Measurements from ENCODE around the gene XRCC3.
"Not testable (repeated sequence)": the region's sequence is repeated elsewhere in the genome, so short reads cannot be mapped to it uniquely, and the experiment has no call there.

The XRCC3 gene

DNA sequence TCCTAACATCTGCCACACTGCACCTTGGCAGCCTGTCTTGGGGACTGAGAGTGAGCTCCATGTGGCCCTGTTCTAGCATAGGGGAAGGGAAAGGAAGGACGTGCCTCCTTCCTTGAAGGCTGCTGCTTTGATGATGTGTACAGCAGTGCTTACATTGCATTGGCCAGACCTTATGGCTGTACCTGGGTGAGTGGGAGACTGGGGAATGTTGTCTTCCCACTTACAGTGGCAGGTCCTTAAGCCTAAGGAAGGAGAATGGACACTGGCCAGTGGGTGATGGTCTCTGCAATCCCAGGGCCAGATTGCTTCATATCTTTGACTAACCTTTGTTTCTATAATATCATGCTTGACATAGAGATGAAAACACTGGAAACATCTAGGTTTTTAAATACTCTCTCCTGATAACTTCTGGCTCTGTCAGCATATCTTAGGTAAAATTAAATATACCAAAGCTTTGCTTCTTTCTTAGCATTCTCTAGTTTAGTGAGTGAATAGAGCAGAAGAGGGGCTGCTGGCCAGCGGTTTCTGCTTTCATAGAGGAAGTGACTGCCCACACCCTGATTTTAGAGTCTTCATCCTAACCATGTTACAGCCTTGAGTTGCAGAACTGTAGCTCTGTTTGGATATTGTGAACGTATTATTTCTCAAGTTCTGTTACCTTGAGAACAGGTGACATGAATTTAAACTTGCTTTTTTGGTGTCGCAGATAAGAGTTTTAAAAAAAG, 59.1 kb downstream of the XRCC3 start:
- DNase-seq: no peak
- Histone ChIP-seq H2BK5ac (ENCODE audit: low read length) (no peak overlapping the region), H3K36me3 (ENCODE audit: control insufficient read depth, insufficient read depth, low read length) (peaks cover 16% of the 10 kb centered on the region), H3K4me2 (ENCODE audit: low read length) (no peak overlapping the region), H4K8ac (ENCODE audit: low read depth, low read length) (no peak overlapping the region), H3K27me3 (ENCODE audit: insufficient read depth, low read length, poor library complexity) (no peaks in the 10 kb centered on the region), H3K79me2 (ENCODE audit: control insufficient read depth, insufficient read depth, low read length) (peaks cover 27% of the 10 kb centered on the region), H3K79me1 (ENCODE audit: low read length) (peaks cover 26% of the 10 kb centered on the region), H2AK5ac (ENCODE audit: low read length) (no peak overlapping the region), H2BK15ac (replicated peaks; ENCODE audit: low read depth) (no peak overlapping the region), H2BK120ac (ENCODE audit: low read depth, low read length) (no peak overlapping the region), H3K4me3 (ENCODE audit: low read length) (no peak overlapping the region), H3K56ac (ENCODE audit: low read length) (peak overlapping the region; percentile 25), H3K27ac (ENCODE audit: low read depth, low read length) (peak overlapping the region; percentile 37), H3K18ac (ENCODE audit: low read length) (no peak overlapping the region), H3K9ac (ENCODE audit: low read length) (no peak overlapping the region), H3K4ac (ENCODE audit: low read depth, low read length) (no peak overlapping the region), H3K4me1 (ENCODE audit: control insufficient read depth, low read depth, low read length) (no peaks in the 10 kb centered on the region), H4K5ac (ENCODE audit: low read length) (no peak overlapping the region), H3K23ac (ENCODE audit: low read length) (no peak overlapping the region)
- WGBS (ENCODE audit: extremely low coverage, insufficient coverage, low lambda C conversion rate): no CpG with 5 or more reads among the region's 4 CpGs

DNA sequence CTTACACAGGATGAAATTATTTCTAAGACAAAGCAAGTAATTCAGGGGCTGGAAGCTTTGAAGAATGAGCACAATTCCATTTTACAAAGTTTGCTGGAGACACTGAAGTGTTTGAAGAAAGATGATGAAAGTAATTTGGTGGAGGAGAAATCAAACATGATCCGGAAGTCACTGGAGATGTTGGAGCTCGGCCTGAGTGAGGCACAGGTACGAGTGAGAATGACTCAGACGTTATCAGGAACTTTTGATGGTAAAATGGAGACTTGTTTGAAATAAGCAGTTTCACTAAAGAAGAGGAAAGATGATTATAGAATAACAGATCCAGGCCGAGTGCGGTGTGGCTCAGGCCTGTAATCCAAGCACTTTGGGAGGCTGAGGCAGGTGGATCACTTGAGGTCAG, 60.6 kb downstream of the XRCC3 start:
- Histone ChIP-seq H3K56ac (ENCODE audit: low read length) (no peak overlapping the region), H3K4me2 (ENCODE audit: low read length) (no peak overlapping the region), H3K9ac (ENCODE audit: low read length) (no peak overlapping the region), H2BK15ac (replicated peaks; ENCODE audit: low read depth) (no peak overlapping the region), H4K8ac (ENCODE audit: low read depth, low read length) (no peak overlapping the region), H4K5ac (ENCODE audit: low read length) (no peak overlapping the region), H2BK120ac (ENCODE audit: low read depth, low read length) (no peak overlapping the region), H2AK5ac (ENCODE audit: low read length) (no peak overlapping the region), H3K4me1 (ENCODE audit: control insufficient read depth, low read depth, low read length) (no peaks in the 10 kb centered on the region), H3K4ac (ENCODE audit: low read depth, low read length) (no peak overlapping the region), H3K4me3 (ENCODE audit: low read length) (no peak overlapping the region), H3K27ac (ENCODE audit: low read depth, low read length) (no peak overlapping the region), H3K18ac (ENCODE audit: low read length) (no peak overlapping the region), H3K79me1 (ENCODE audit: low read length) (peaks cover 25% of the 10 kb centered on the region), H3K36me3 (ENCODE audit: control insufficient read depth, insufficient read depth, low read length) (peaks cover 12% of the 10 kb centered on the region), H2BK5ac (ENCODE audit: low read length) (no peak overlapping the region), H3K79me2 (ENCODE audit: control insufficient read depth, insufficient read depth, low read length) (peaks cover 30% of the 10 kb centered on the region), H3K23ac (ENCODE audit: low read length) (no peak overlapping the region), H3K27me3 (ENCODE audit: insufficient read depth, low read length, poor library complexity) (no peaks in the 10 kb centered on the region)
- WGBS (ENCODE audit: extremely low coverage, insufficient coverage, low lambda C conversion rate): no CpG with 5 or more reads among the region's 6 CpGs
- no peak for DNase-seq

DNA sequence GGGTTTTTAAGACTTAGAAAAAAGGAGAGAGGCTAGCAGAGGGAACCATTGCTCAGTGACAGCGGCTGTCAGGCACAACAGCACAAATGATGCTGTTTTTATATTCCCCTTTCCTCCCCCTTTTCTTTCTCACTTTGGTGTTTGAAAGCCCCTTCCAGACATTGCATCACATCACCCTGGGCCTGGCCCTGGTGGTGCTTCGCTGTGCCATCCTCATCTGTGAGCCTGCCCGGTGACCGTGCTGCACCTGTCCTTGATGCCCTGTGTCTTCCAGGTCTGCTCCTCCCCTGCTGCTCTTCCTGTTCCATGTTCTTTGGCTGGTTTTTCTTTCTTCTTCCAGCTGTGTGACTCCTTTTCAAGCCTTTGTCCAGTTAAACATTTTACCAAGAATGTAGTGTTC, 61.4 kb downstream of the XRCC3 start:
- Histone ChIP-seq H3K79me1 (ENCODE audit: low read length) (peaks cover 27% of the 10 kb centered on the region), H3K9ac (ENCODE audit: low read length) (no peak overlapping the region), H3K18ac (ENCODE audit: low read length) (no peak overlapping the region), H2BK5ac (ENCODE audit: low read length) (no peak overlapping the region), H3K36me3 (ENCODE audit: control insufficient read depth, insufficient read depth, low read length) (peaks cover 12% of the 10 kb centered on the region), H2BK120ac (ENCODE audit: low read depth, low read length) (no peak overlapping the region), H3K4me3 (ENCODE audit: low read length) (no peak overlapping the region), H3K27ac (ENCODE audit: low read depth, low read length) (no peak overlapping the region), H3K79me2 (ENCODE audit: control insufficient read depth, insufficient read depth, low read length) (peaks cover 33% of the 10 kb centered on the region), H2BK15ac (replicated peaks; ENCODE audit: low read depth) (no peak overlapping the region), H3K4me1 (ENCODE audit: control insufficient read depth, low read depth, low read length) (no peaks in the 10 kb centered on the region), H2AK5ac (ENCODE audit: low read length) (no peak overlapping the region), H3K4ac (ENCODE audit: low read depth, low read length) (no peak overlapping the region), H3K56ac (ENCODE audit: low read length) (no peak overlapping the region), H3K27me3 (ENCODE audit: insufficient read depth, low read length, poor library complexity) (no peaks in the 10 kb centered on the region), H4K8ac (ENCODE audit: low read depth, low read length) (no peak overlapping the region), H3K4me2 (ENCODE audit: low read length) (no peak overlapping the region), H3K23ac (ENCODE audit: low read length) (no peak overlapping the region), H4K5ac (ENCODE audit: low read length) (no peak overlapping the region)
- no peak for DNase-seq
- no CpG with 5 or more reads among the region's 4 CpGs for WGBS (ENCODE audit: extremely low coverage, insufficient coverage, low lambda C conversion rate)

DNA sequence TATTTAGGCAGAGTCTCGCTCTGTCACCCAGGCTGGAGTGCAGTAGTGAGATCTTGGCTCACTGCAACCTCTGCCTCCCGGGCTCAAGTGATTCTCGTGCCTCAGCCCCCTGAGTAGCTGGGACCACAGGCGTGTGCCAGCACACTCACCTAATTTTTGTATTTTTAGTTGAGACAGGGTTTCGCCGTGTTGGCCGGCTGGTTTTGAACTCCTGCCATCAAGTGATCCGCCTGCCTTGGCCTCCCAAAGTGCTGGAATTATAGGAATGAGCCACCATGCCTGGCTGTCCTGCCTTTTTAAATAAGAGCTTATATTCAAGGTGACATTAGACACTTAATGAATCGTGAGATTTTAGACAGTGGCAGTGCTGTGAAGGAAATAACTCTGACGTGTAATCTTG, 61.9 kb downstream of the XRCC3 start:
- H4K8ac ChIP-seq (ENCODE audit: low read depth, low read length); H4K5ac ChIP-seq (ENCODE audit: low read length); H3K18ac ChIP-seq (ENCODE audit: low read length); DNase-seq; H3K4me3 ChIP-seq (ENCODE audit: low read length); H2BK120ac ChIP-seq (ENCODE audit: low read depth, low read length); H2AK5ac ChIP-seq (ENCODE audit: low read length); H3K4ac ChIP-seq (ENCODE audit: low read depth, low read length); H3K27ac ChIP-seq (ENCODE audit: low read depth, low read length); H3K4me1 ChIP-seq (ENCODE audit: control insufficient read depth, low read depth, low read length); H3K4me2 ChIP-seq (ENCODE audit: low read length); H3K9ac ChIP-seq (ENCODE audit: low read length); H3K23ac ChIP-seq (ENCODE audit: low read length); H3K56ac ChIP-seq (ENCODE audit: low read length); H2BK15ac ChIP-seq (replicated peaks; ENCODE audit: low read depth); H2BK5ac ChIP-seq (ENCODE audit: low read length); H3K27me3 ChIP-seq (ENCODE audit: insufficient read depth, low read length, poor library complexity): not testable (repeated sequence)
- H3K79me2 ChIP-seq (ENCODE audit: control insufficient read depth, insufficient read depth, low read length): peaks cover 37% of the 10 kb centered on the region
- no CpG with 5 or more reads among the region's 10 CpGs for WGBS (ENCODE audit: extremely low coverage, insufficient coverage, low lambda C conversion rate)
- peaks cover 12% of the 10 kb centered on the region for H3K36me3 ChIP-seq (ENCODE audit: control insufficient read depth, insufficient read depth, low read length)
- peaks cover 27% of the 10 kb centered on the region for H3K79me1 ChIP-seq (ENCODE audit: low read length)

DNA sequence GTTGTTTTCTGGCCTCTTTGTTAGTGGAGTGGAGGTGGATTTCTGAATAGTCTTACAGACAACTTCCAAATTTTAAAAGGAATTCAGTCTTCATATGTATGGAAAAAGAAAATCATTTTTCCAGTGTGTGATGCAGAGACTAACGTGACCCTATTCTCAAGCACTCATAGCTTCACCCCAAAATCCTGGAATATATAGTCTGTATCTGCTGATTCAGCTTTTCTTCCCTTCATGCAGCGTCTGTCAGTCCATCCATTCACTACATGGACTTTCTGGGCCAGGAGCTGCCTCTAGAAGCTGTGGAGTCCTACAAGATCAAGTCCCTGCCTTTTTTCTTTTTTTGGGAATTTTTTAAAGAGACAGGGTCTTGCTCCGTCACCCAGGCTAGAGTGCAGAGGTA, 62.4 kb downstream of the XRCC3 start:
- no peak overlapping the region for H3K23ac ChIP-seq (ENCODE audit: low read length)
- no CpG with 5 or more reads among the region's 3 CpGs for WGBS (ENCODE audit: extremely low coverage, insufficient coverage, low lambda C conversion rate)

DNA sequence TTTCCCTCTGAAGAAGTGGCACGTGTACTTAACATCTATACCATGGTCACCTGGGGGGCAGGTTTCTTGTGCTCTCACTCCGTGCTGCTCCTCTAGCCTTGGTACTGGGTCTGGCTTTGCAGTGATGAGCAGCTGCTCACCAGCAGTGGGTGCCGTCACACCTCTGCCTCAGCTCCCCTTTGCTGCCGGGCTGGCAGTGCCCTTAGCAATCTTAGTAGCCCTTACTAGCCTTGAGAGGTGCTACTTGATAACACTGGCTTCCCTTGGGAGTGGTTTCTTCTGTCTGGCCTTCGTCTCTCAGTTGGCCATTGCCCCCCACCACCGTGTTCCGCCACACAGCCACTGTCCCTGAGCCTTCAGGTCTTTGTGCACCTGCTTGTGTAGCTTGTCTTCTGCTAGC, 63.7 kb downstream of the XRCC3 start:
- H3K18ac ChIP-seq (ENCODE audit: low read length): no peak overlapping the region
- H4K5ac ChIP-seq (ENCODE audit: low read length): no peak overlapping the region
- no peak overlapping the region for H3K23ac ChIP-seq (ENCODE audit: low read length)
- peaks cover 6% of the 10 kb centered on the region for H3K36me3 ChIP-seq (ENCODE audit: control insufficient read depth, insufficient read depth, low read length)
- no peak overlapping the region for H2BK120ac ChIP-seq (ENCODE audit: low read depth, low read length)
- no peaks in the 10 kb centered on the region for H3K4me1 ChIP-seq (ENCODE audit: control insufficient read depth, low read depth, low read length)
- no peak for DNase-seq
- no peak overlapping the region for H2AK5ac ChIP-seq (ENCODE audit: low read length)
- no peaks in the 10 kb centered on the region for H3K27me3 ChIP-seq (ENCODE audit: insufficient read depth, low read length, poor library complexity)
- no peak overlapping the region for H2BK5ac ChIP-seq (ENCODE audit: low read length)
- H4K8ac ChIP-seq (ENCODE audit: low read depth, low read length): no peak overlapping the region
- H3K9ac ChIP-seq (ENCODE audit: low read length): no peak overlapping the region
- no peak overlapping the region for H3K56ac ChIP-seq (ENCODE audit: low read length)
- no peak overlapping the region for H3K4me3 ChIP-seq (ENCODE audit: low read length)
- H3K79me1 ChIP-seq (ENCODE audit: low read length): peaks cover 24% of the 10 kb centered on the region
- no peak overlapping the region for H3K4ac ChIP-seq (ENCODE audit: low read depth, low read length)
- no peak overlapping the region for H3K27ac ChIP-seq (ENCODE audit: low read depth, low read length)
- H3K4me2 ChIP-seq (ENCODE audit: low read length): no peak overlapping the region
- WGBS (ENCODE audit: extremely low coverage, insufficient coverage, low lambda C conversion rate): no CpG with 5 or more reads among the region's 7 CpGs
- peaks cover 44% of the 10 kb centered on the region for H3K79me2 ChIP-seq (ENCODE audit: control insufficient read depth, insufficient read depth, low read length)
- no peak overlapping the region for H2BK15ac ChIP-seq (replicated peaks; ENCODE audit: low read depth)

More for the DNA sequence above, 62.4 kb downstream of the XRCC3 start:
- no peak overlapping the region for H3K27ac ChIP-seq (ENCODE audit: low read depth, low read length)
- peaks cover 38% of the 10 kb centered on the region for H3K79me2 ChIP-seq (ENCODE audit: control insufficient read depth, insufficient read depth, low read length)
- no peak overlapping the region for H2AK5ac ChIP-seq (ENCODE audit: low read length)
- no peaks in the 10 kb centered on the region for H3K27me3 ChIP-seq (ENCODE audit: insufficient read depth, low read length, poor library complexity)
- peaks cover 27% of the 10 kb centered on the region for H3K79me1 ChIP-seq (ENCODE audit: low read length)
- H3K4me1 ChIP-seq (ENCODE audit: control insufficient read depth, low read depth, low read length): no peaks in the 10 kb centered on the region
- H4K5ac ChIP-seq (ENCODE audit: low read length): no peak overlapping the region
- no peak overlapping the region for H3K4ac ChIP-seq (ENCODE audit: low read depth, low read length)
- no peak overlapping the region for H4K8ac ChIP-seq (ENCODE audit: low read depth, low read length)
- no peak overlapping the region for H3K4me2 ChIP-seq (ENCODE audit: low read length)
- no peak overlapping the region for H2BK15ac ChIP-seq (replicated peaks; ENCODE audit: low read depth)
- peak overlapping the region; percentile 49 for H3K56ac ChIP-seq (ENCODE audit: low read length)
- H3K36me3 ChIP-seq (ENCODE audit: control insufficient read depth, insufficient read depth, low read length): peaks cover 11% of the 10 kb centered on the region
- H3K9ac ChIP-seq (ENCODE audit: low read length): no peak overlapping the region
- no peak overlapping the region for H3K4me3 ChIP-seq (ENCODE audit: low read length)
- H3K18ac ChIP-seq (ENCODE audit: low read length): no peak overlapping the region
- H2BK5ac ChIP-seq (ENCODE audit: low read length): no peak overlapping the region
- no peak for DNase-seq
- H2BK120ac ChIP-seq (ENCODE audit: low read depth, low read length): no peak overlapping the region

Data from mesendoderm (in vitro differentiated cells).